GM12878 (cell line): ENCODE measurements around the gene SP3. TPM values are rescaled to one million over a fixed set of nuclear protein-coding genes. Genes with fewer than 3 reads are reported as not detected.

Experiments used
- ATAC-seq: fragments of 200-7000 bp; cut with Tn5 transposase; 3 replicates; pipeline ENCODE4 v1.9.1; 2020; ENCODE audit warnings: mild to moderate bottlenecking, moderate library complexity
- BruUV-seq: library from RNA; stranded (reverse); fragments of 400-500 nt; replicated peaks from 2 replicates; lab custom pipeline; 2021; lab: Mats Ljungman, UMichigan
- CTCF ChIA-PET: fragments of 300-600 bp; sonication (Branson Sonifier 250); formaldehyde crosslinking; extraction: SDS; loops from one replicate; lab custom pipeline; 2021; ENCODE audit warnings: inconsistent platforms; lab: Yijun Ruan, JAX
- POLR2A ChIA-PET: fragments of 350-600 bp; formaldehyde crosslinking; extraction: SDS; loops from one replicate; lab custom pipeline; 2021; ENCODE audit warnings: inconsistent platforms; lab: Charles Lee
- RAD21 ChIA-PET: fragments of 300-600 bp; sonication (Branson Sonifier 250); formaldehyde crosslinking; loops from one replicate; lab custom pipeline; 2023; ENCODE audit warnings: antibody characterized with exemption; ENCODE audit not compliant: unreplicated experiment; lab: Charles Lee
- SMC1A ChIA-PET: fragments of 300-600 bp; sonication (Branson Sonifier 250); formaldehyde crosslinking; loops from one replicate; lab custom pipeline; 2023; ENCODE audit not compliant: unreplicated experiment, uncharacterized antibody; lab: Charles Lee
- DNase-seq: peaks from one replicate; pipeline ENCODE4 v3.0.0-alpha.2; 2011; ENCODE audit warnings: low read depth, low spot score
- FAIRE-seq: peaks from 3 replicates; lab custom pipeline; 2011; peaks lifted over from hg19 to GRCh38; lab: Jason Lieb, UNC
- H2AFZ ChIP-seq: 2 replicates; pipeline ENCODE4 v1.6.0; 2011; ENCODE audit warnings: low read depth, low read length, control low read depth; ENCODE audit not compliant: control insufficient read depth
- H3K27ac ChIP-seq: 2 replicates; pipeline ENCODE4 v1.5.1; 2011; ENCODE audit warnings: control low read depth; ENCODE audit not compliant: control insufficient read depth, insufficient read depth
- H3K27me3 ChIP-seq, 2 experiments: replicated peaks in 1 of 2; 2 replicates each; pipeline versions ENCODE4 v1.6.0 to v1.6.1; 2011; ENCODE audit warnings: low read length in 1 of 2; ENCODE audit not compliant: control insufficient read depth in 2 of 2, insufficient read depth in 2 of 2
- H3K36me3 ChIP-seq, 2 experiments: 2 replicates each; pipeline ENCODE4 v1.5.1; 2011; ENCODE audit warnings: low read length in 1 of 2; ENCODE audit not compliant: control insufficient read depth in 2 of 2, insufficient read depth in 2 of 2
- H3K4me1 ChIP-seq: 2 replicates; pipeline ENCODE4 v1.6.1; 2011; ENCODE audit warnings: mild to moderate bottlenecking, low read length, moderate library complexity, mixed read lengths; ENCODE audit not compliant: control insufficient read depth, insufficient read depth
- H3K4me2 ChIP-seq: 2 replicates; pipeline ENCODE4 v1.6.0; 2011; ENCODE audit warnings: control low read depth; ENCODE audit not compliant: control insufficient read depth, insufficient read depth
- H3K4me3 ChIP-seq: fragments of 200-600 bp; sonication (generic); 2 replicates; pipeline ENCODE4 v1.5.1; 2016
- H3K79me2 ChIP-seq: 2 replicates; pipeline ENCODE4 v1.6.0; 2011; ENCODE audit warnings: low read length; ENCODE audit not compliant: control insufficient read depth, insufficient read depth
- H3K9ac ChIP-seq: 2 replicates; pipeline ENCODE4 v1.8.0; 2011; ENCODE audit warnings: low read length, control low read depth, mixed read lengths; ENCODE audit not compliant: control insufficient read depth, insufficient read depth
- H3K9me3 ChIP-seq: replicated peaks from 3 replicates; pipeline ENCODE4 v1.5.1; 2011; ENCODE audit warnings: mild to moderate bottlenecking, low read length; ENCODE audit not compliant: control insufficient read depth, insufficient read depth
- H4K20me1 ChIP-seq: 2 replicates; pipeline ENCODE4 v1.6.0; 2011; ENCODE audit not compliant: control insufficient read depth, insufficient read depth
- CEBPZ ChIP-seq: fragments of 150-350 bp; IDR thresholded peaks from 2 replicates; pipeline ENCODE4 v1.6.1; 2016; ENCODE audit warnings: low read depth, low read length
- HSF1 ChIP-seq: fragments of 150-350 bp; IDR thresholded peaks from 2 replicates; pipeline ENCODE4 v1.6.1; 2014; ENCODE audit warnings: mild to moderate bottlenecking, low read depth, low read length
- MTA3 ChIP-seq: IDR thresholded peaks from 2 replicates; pipeline ENCODE4 v1.6.1; 2012; ENCODE audit warnings: low read length, inconsistent platforms, borderline replicate concordance
- NR2F1 ChIP-seq: fragments of 450-650 bp; conservative IDR thresholded peaks from 2 replicates; pipeline ENCODE4 v1.6.1; 2017; ENCODE audit warnings: mild to moderate bottlenecking
- POLR2AphosphoS5 ChIP-seq: IDR thresholded peaks from 2 replicates; pipeline ENCODE4 v1.6.1; 2011; ENCODE audit warnings: mild to moderate bottlenecking, low read length, inconsistent platforms
- REST ChIP-seq: IDR thresholded peaks from 2 replicates; pipeline ENCODE4 v1.6.1; 2012; ENCODE audit warnings: mild to moderate bottlenecking, low read depth, low read length
- SMAD5 ChIP-seq: IDR thresholded peaks from 2 replicates; pipeline ENCODE4 v1.6.1; 2016; ENCODE audit warnings: antibody characterized with exemption, low read depth
- SREBF1 ChIP-seq: IDR thresholded peaks from 2 replicates; pipeline ENCODE4 v1.6.1; 2012; ENCODE audit warnings: mild to moderate bottlenecking, low read length
- TCF12 ChIP-seq: IDR thresholded peaks from 2 replicates; pipeline ENCODE4 v1.6.1; 2011; ENCODE audit warnings: low read depth, mild to moderate bottlenecking, low read length
- ZBED1 ChIP-seq: IDR thresholded peaks from 2 replicates; pipeline ENCODE4 v1.6.1; 2016; ENCODE audit warnings: borderline replicate concordance
- WGBS: methylation state at CpG from one replicate; pipeline ENCODE4 v1.1.6; 2016; ENCODE audit warnings: low lambda C conversion rate; ENCODE audit not compliant: insufficient replicate concordance, insufficient coverage; ENCODE audit errors: missing lambda C conversion rate; 5-methylcytosine and 5-hydroxymethylcytosine counted together
- in situ Hi-C: fragments of 300-500 bp; cut with MboI; formaldehyde crosslinking; loops from 9 replicates; pipeline ENCODE4 v1.14.3; 2018; ENCODE audit warnings: mixed read lengths
- intact Hi-C: fragments of 100-400 bp; cut with micrococcal nuclease; formaldehyde crosslinking; loops from one replicate; pipeline ENCODE4 v1.14.2; 2022; ENCODE audit not compliant: unreplicated experiment
- polyA plus RNA-seq, 11 experiments: library from polyadenylated mRNA; depleted of rRNA in 4 of 11; unstranded in 6 of 11; stranded (reverse) in 5 of 11; fragments of >200 nt; fragmentation: Nextera tagmentation in 4 of 11; fragmentation: Illumina TruSeq in 1 of 11; extraction: Ambion mirVana in 4 of 11; extraction: Trizol in 1 of 11; gene quantifications; 1 replicate in 1 of 11; 2 replicates in 10 of 11; pipeline versions ENCODE4 v1.2.1 to v1.2.3, GENCODE V29; 2011 to 2016; ENCODE audit warnings: inconsistent platforms in 2 of 11, missing spikeins in 2 of 11, low read depth in 1 of 11
- total RNA-seq, 4 experiments: library from RNA; depleted of rRNA in 3 of 4; stranded (reverse); fragments of >200 nt in 3 of 4; fragmentation: Illumina TruSeq in 1 of 4; extraction: Trizol in 1 of 4; gene quantifications; 2 replicates each; pipeline versions ENCODE4 v1.2.1 to v1.2.3, GENCODE V29; 2013 to 2021

The SP3 gene
- total and polyA plus RNA-seq, 10 of the 15 experiments (the other 5 are each of a cell fraction or from before 2014, with no cell fraction given): 9.9 to 87.6 (median 52.4) TPM

- Histone ChIP-seq H3K79me2 (no peaks in the 10 kb centered on the region), H2AFZ (no peak overlapping the region), H3K9ac (no peak overlapping the region), H3K4me2 (no peak overlapping the region), H3K36me3 (no peaks in the 10 kb centered on the region), H3K27me3 (no peaks in the 10 kb centered on the region), H3K27ac (no peak overlapping the region), H4K20me1 (no peaks in the 10 kb centered on the region), H3K4me3 (no peak overlapping the region), H3K9me3 (no peaks in the 10 kb centered on the region), H3K4me1 (peaks cover 6% of the 10 kb centered on the region)
- no peak for TF ChIP-seq TCF12
- no peak for TF ChIP-seq CEBPZ
- TF ChIP-seq NR2F1: no peak
- CTCF ChIA-PET: interaction anchor here (1.4 kb wide), 1 partner anchor 15 kb away, joined by 3 read pairs; no protein-coding TSS in a partner anchor
- RAD21 ChIA-PET: no interaction called here
- DNase-seq (no peak), FAIRE-seq (no peak), ATAC-seq (no peak)
- in situ Hi-C loops (no loop called here), intact Hi-C loops (no loop called here)
- SMC1A ChIA-PET: interaction anchor here (1.0 to 1.6 kb wide), 2 partner anchors 14 to 24 kb away, joined by 3 to 4 read pairs; no protein-coding TSS in a partner anchor
- POLR2A ChIA-PET: no interaction called here
- no TSS peak for BruUV-seq
- WGBS: 96% methylated on average over 2 of the region's 2 CpGs
These were observed 46.6 kb upstream of the SP3 start for GRCh38 chr2:174011796-174012195.

GRCh38 chr2:174011173-174011572 is 46.0 kb upstream of the SP3 start:
- Histone ChIP-seq H3K4me2 (no peak overlapping the region), H3K27me3 (no peaks in the 10 kb centered on the region), H3K9me3 (no peaks in the 10 kb centered on the region), H3K4me3 (no peak overlapping the region), H4K20me1 (no peaks in the 10 kb centered on the region), H2AFZ (no peak overlapping the region), H3K27ac (no peak overlapping the region), H3K4me1 (peaks cover 6% of the 10 kb centered on the region), H3K36me3 (no peaks in the 10 kb centered on the region), H3K79me2 (no peaks in the 10 kb centered on the region), H3K9ac (no peak overlapping the region)
- no peak for DNase-seq
- ChIA-PET POLR2A (no interaction called here), CTCF (interaction anchor here (1.4 kb wide), 1 partner anchor 15 kb away, joined by 3 read pairs; no protein-coding TSS in a partner anchor), RAD21 (no interaction called here), SMC1A (interaction anchor here (1.0 to 1.6 kb wide), 2 partner anchors 14 to 25 kb away, joined by 3 to 4 read pairs; no protein-coding TSS in a partner anchor)
- intact Hi-C loops (no loop called here), in situ Hi-C loops (no loop called here)
- ATAC-seq: no peak
- peak; percentile 23 for FAIRE-seq
- no TSS peak for BruUV-seq
- TF ChIP-seq REST: no peak
- TF ChIP-seq SMAD5: no peak
- no peak for TF ChIP-seq SREBF1
- TF ChIP-seq NR2F1: no peak
- TF ChIP-seq HSF1: no peak
- TF ChIP-seq POLR2AphosphoS5: no peak
- TF ChIP-seq MTA3: no peak
- no peak for TF ChIP-seq ZBED1
